ENCODE results near the gene RETREG1.

DNA sequence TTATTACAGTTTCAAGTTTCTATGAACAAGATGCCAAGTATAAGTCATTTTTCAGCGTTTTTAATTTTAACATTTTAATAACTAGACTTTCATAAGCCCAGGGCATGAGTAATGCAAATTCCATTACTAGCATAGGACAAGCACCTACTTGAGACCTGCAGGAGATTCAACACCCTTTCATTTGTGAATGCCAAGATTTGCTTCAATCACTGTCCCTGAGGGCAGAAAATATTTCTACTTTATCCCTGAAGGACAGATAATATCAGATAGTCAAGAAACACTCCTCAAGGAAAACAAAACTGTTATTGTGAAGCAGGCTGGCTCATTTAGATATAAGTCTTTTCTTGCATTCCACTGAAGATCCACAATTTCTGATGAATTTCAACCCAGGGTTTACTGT is 123.5 kb downstream of the RETREG1 start:
- TF ChIP-seq TARDBP (IDR thresholded peaks at IDR 0.05) (no peak), NFRKB (IDR thresholded peaks at IDR 0.05) (no peak)

Data from HEK293T (cell line).